WERI-Rb-1 (cell line): Measurements from ENCODE around the gene QPCTL.

Experiments used
- DNase-seq: peaks from one replicate; pipeline ENCODE4 v3.0.0-alpha.2; 2020
- H3K27ac ChIP-seq: fragments of 250-450 bp; sonication (Bioruptor Pico); 2 replicates; pipeline ENCODE4 v1.5.1; 2020; ENCODE audit warnings: mild to moderate bottlenecking, moderate library complexity
- H3K27me3 ChIP-seq: fragments of 250-450 bp; sonication (Bioruptor Pico); 2 replicates; pipeline ENCODE4 v1.5.1; 2021; ENCODE audit warnings: mild to moderate bottlenecking, low read depth, moderate library complexity; ENCODE audit not compliant: insufficient read depth, severe bottlenecking
- H3K36me3 ChIP-seq: fragments of 250-450 bp; sonication (Bioruptor Pico); 2 replicates; pipeline ENCODE4 v1.5.1; 2020; ENCODE audit warnings: mild to moderate bottlenecking, moderate library complexity
- H3K4me3 ChIP-seq: 2 replicates; pipeline ENCODE4 v1.5.1; 2011; ENCODE audit warnings: low read depth, mild to moderate bottlenecking, control low read depth, low read length
- H3K9me3 ChIP-seq: fragments of 250-450 bp; sonication (Bioruptor Pico); 2 replicates; pipeline ENCODE4 v1.5.1; 2021; ENCODE audit warnings: mild to moderate bottlenecking, moderate library complexity; ENCODE audit not compliant: severe bottlenecking
- TF ChIP-seq, protein P1 (sequence below): IDR thresholded peaks from 2 replicates; pipeline ENCODE4 v1.5.1; 2011; ENCODE audit warnings: low read depth, mild to moderate bottlenecking, control low read depth, inconsistent platforms, low read length

Gene QPCTL

DNA sequence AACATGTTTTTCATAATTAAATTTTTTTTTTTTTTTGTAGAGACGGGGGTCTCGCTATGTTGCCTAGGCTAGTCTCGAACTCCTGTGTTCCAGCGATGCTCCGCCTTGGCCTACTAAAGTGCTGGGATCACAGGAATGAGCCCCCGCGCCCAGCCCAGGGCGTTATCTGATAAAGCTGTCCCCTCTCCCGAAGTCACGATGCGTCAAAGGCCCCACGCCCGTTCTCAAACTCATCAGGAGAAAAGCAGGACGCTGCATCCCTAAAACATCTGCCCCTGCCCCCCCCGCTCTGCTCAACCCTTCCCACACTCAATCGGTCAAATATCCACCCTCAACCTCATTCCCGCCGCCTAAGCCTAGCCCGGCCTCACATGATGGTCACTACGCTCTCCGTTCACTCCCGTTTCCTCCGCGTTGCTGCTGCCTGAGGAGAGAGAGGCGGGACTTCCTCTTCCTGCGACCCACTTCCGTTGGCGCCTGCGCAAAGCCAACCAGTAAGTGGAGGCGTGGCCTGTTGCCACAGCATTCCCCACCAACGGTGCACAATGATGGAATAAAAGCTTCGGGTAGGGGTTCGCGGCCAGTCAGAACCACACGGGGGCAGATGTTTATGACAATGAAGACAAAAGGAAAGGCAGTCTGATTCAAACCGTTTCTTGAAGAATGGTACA is 815 bp upstream of the QPCTL start, which contains the start of gene SNRPD2:
Gene SNRPD2 (minus strand): TSS at position 438 of the 671 bp plus-strand sequence. CDS start 65 bp downstream, at position 373.
- DNase-seq, result peak; percentile 95
- peaks cover 41% of the 10 kb centered on the region for H3K36me3 ChIP-seq
- peak within 1 kb of the TSS; percentile 77 for H3K27ac ChIP-seq
- H3K9me3 ChIP-seq, result no peaks in the 10 kb centered on the region
- peak within 1 kb of the TSS; percentile 98 for H3K4me3 ChIP-seq
- H3K27me3 ChIP-seq, result no peaks in the 10 kb centered on the region
- TF ChIP-seq, protein P1, sequence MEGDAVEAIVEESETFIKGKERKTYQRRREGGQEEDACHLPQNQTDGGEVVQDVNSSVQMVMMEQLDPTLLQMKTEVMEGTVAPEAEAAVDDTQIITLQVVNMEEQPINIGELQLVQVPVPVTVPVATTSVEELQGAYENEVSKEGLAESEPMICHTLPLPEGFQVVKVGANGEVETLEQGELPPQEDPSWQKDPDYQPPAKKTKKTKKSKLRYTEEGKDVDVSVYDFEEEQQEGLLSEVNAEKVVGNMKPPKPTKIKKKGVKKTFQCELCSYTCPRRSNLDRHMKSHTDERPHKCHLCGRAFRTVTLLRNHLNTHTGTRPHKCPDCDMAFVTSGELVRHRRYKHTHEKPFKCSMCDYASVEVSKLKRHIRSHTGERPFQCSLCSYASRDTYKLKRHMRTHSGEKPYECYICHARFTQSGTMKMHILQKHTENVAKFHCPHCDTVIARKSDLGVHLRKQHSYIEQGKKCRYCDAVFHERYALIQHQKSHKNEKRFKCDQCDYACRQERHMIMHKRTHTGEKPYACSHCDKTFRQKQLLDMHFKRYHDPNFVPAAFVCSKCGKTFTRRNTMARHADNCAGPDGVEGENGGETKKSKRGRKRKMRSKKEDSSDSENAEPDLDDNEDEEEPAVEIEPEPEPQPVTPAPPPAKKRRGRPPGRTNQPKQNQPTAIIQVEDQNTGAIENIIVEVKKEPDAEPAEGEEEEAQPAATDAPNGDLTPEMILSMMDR, result no peak

DNA sequence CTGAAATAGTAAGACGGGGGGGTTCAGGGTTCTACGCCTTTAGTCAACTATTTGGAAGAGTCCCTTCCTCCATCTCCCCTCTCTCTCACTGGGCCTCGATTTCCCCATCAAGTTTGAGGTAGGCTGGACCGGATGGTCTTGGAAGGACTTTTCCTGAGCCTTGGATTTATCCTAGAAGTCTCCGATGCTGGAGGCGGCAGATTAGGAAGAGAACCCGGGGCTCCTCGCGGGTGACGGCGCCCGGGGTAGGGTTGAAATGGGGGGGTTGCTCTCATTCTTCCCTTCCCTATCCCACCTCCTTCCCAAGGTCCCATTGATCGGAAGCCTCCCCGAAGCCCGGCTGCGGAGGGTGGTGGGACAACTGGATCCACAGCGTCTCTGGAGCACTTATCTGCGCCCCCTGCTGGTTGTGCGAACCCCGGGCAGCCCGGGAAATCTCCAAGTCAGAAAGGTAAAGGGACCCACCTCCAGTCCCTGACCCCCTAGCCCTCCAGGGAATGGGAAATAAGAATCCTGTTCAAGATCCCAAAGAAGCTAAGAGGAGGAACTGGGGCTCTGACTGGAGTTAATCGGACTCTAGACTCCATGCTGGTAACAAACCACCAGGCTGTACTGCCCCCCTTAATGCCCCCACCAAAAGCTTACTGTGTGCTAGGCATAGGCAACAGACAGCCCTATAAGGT is 781 bp downstream of the QPCTL start:
- Histone ChIP-seq H3K36me3 (peaks cover 28% of the 10 kb centered on the region), H3K4me3 (peak overlapping the region; percentile 98), H3K9me3 (no peaks in the 10 kb centered on the region), H3K27me3 (no peaks in the 10 kb centered on the region), H3K27ac (peak overlapping the region; percentile 63)
- TF ChIP-seq, protein P1, result peak; percentile 77
- DNase-seq, result peak; percentile 81

DNA sequence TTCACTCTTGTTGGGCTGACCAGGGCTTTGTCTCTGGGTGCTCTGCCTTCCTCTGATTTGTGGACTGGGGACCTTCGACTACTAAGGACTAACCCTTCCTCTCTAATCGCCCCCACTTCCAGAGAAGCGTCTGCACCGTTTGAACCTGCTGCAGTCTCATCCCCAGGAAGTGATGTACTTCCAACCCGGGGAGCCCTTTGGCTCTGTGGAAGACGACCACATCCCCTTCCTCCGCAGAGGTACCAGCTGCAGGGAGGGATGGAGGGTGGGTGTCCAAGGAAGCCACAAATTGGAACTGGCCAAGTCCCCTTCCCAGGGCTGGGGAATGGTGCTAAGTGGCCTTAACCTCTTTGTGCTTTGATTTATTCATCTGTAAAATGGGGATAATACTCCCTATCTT is 9.2 kb downstream of the QPCTL start:
- no peaks in the 10 kb centered on the region for H3K9me3 ChIP-seq
- no peak overlapping the region for H3K4me3 ChIP-seq
- H3K27me3 ChIP-seq, result no peaks in the 10 kb centered on the region
- H3K36me3 ChIP-seq, result peaks cover 20% of the 10 kb centered on the region
- TF ChIP-seq, protein P1, result no peak
- no peak for DNase-seq
- no peak overlapping the region for H3K27ac ChIP-seq

DNA sequence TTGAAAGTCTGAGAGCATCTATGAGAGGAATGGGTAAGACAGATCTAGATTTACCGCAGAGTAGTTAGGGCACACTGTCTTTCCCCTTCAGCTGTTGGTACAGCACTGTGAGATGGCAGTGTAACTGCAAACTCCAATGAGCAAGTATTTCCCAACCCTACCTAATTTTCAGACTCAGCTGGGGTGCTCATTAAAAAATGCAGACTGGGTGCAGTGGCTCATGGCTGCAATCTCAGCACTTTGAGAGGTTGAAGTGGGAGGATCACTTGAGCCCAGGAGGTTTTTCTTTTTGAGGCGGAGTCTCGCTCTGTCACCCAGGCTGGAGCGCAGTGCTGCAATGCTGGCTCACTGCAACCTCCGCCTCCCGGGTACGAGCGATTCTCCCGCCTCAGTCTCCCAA is 12.6 kb downstream of the QPCTL start:
- TF ChIP-seq, protein P1, result no peak
- Histone ChIP-seq H3K27me3 (no peaks in the 10 kb centered on the region), H3K36me3 (peaks cover 17% of the 10 kb centered on the region), H3K4me3 (no peak overlapping the region), H3K27ac (no peak overlapping the region), H3K9me3 (no peaks in the 10 kb centered on the region)
- DNase-seq, result no peak

DNA sequence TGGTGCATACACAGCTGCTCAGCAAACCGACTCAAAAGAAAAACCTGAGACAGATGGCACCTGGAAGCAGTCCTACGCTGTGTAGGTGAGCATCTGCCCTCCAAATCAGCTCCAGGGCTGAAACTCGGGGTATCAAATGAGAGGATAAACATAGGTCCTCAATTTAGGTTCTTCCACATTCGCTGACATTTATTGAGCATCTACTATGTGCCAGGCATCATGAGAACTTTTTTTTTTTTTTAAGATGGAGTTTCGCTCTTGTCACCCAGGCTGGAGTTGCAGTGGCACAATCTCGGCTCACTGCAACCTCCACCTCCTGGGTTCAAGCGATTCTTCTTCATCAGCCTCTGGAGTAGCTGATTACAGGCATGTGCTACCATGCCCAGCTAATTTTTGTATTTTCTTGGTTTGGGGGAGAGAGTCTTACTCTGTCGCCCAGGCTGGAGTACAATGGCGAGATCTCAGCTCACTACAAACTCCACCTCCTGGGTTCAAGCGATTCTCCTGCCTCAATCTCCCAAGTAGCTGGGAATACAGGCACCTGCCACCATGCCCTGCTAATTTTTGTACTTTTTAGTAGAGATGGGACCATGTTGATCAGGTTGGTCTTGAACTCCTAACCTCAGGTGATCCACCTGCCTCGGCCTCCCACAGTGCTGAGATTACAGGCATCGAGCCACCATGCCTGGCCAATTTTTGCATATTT is 13.4 kb downstream of the QPCTL start:
- Histone ChIP-seq H3K36me3 (peaks cover 17% of the 10 kb centered on the region), H3K27me3 (no peaks in the 10 kb centered on the region), H3K27ac (no peak overlapping the region), H3K4me3 (no peak overlapping the region), H3K9me3 (no peaks in the 10 kb centered on the region)
- TF ChIP-seq, protein P1, result no peak
- no peak for DNase-seq
